ENCODE data around the gene TMEM86A.

DNA sequence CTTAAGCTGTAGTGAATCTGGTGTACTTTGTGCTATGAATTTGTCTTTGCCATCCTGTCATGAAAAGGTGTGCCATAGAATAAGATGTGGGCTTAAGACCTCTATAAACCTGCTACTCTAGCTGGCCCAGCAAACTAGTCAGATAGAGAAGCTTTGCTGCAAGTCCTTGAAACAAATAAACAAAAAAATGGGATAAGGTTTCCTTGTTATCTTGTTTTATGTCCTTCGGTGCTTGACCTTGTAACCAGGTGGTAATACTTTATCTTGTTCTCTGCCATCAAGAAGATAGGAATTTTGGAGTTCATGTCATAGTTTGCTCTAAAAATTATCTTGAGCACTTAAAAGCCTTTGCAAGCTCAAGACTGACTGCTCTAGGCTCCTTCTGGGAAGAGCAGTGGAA is 14.3 kb upstream of the TMEM86A start:
- TF ChIP-seq, protein P1, sequence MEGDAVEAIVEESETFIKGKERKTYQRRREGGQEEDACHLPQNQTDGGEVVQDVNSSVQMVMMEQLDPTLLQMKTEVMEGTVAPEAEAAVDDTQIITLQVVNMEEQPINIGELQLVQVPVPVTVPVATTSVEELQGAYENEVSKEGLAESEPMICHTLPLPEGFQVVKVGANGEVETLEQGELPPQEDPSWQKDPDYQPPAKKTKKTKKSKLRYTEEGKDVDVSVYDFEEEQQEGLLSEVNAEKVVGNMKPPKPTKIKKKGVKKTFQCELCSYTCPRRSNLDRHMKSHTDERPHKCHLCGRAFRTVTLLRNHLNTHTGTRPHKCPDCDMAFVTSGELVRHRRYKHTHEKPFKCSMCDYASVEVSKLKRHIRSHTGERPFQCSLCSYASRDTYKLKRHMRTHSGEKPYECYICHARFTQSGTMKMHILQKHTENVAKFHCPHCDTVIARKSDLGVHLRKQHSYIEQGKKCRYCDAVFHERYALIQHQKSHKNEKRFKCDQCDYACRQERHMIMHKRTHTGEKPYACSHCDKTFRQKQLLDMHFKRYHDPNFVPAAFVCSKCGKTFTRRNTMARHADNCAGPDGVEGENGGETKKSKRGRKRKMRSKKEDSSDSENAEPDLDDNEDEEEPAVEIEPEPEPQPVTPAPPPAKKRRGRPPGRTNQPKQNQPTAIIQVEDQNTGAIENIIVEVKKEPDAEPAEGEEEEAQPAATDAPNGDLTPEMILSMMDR (IDR thresholded peaks at IDR 0.05), result no peak
- TF ChIP-seq EP300 (IDR thresholded peaks at IDR 0.05), result no peak
- no peak for TF ChIP-seq POLR2AphosphoS5 (IDR thresholded peaks at IDR 0.05)
- TF ChIP-seq POLR2A (IDR thresholded peaks at IDR 0.05), result no peak
